Left colon (tissue), 2 donors: ENCODE measurements around the gene TPSB2. TPM values are rescaled to one million over a fixed set of nuclear protein-coding genes. Genes with fewer than 3 reads are reported as not detected.
"Not testable (repeated sequence)": the region's sequence is repeated elsewhere in the genome, so short reads cannot be mapped to it uniquely, and the experiment has no call there.

ENCODE experiments used
- ATAC-seq: fragments of 200-7000 bp; cut with Tn5 transposase; one replicate; pipeline ENCODE4 v1.9.1; 2020; ENCODE audit warnings: mild to moderate bottlenecking, moderate library complexity
- DNase-seq, 2 donors: peaks; one replicate each; pipeline ENCODE4 v3.0.0-alpha.2; 2020
- intact Hi-C, 2 donors: fragments of 100-400 bp; cut with DNase I in 1 of 2; cut with micrococcal nuclease in 1 of 2; formaldehyde crosslinking; loops; one replicate each; pipeline versions ENCODE4 v1.11.2 to v1.14.0; 2022; cut with DNase I, micrococcal nuclease
- total RNA-seq, 2 donors: library from RNA; stranded (reverse); fragmentation: NEBNext Ultra II Directional; extraction: Animal tissue kit (Norgen Biotek cat#: 25700); gene quantifications; one replicate each; pipeline ENCODE4 v1.2.1, GENCODE V29; 2021
- donor health status: DM: no; HTN: no; CAD: no.
- donor health status: DM: yes; HTN: yes; CAD: no.

The TPSB2 gene
- total RNA-seq, 2 donors from 2014 or later = 6.4 to 18.6 TPM

DNA sequence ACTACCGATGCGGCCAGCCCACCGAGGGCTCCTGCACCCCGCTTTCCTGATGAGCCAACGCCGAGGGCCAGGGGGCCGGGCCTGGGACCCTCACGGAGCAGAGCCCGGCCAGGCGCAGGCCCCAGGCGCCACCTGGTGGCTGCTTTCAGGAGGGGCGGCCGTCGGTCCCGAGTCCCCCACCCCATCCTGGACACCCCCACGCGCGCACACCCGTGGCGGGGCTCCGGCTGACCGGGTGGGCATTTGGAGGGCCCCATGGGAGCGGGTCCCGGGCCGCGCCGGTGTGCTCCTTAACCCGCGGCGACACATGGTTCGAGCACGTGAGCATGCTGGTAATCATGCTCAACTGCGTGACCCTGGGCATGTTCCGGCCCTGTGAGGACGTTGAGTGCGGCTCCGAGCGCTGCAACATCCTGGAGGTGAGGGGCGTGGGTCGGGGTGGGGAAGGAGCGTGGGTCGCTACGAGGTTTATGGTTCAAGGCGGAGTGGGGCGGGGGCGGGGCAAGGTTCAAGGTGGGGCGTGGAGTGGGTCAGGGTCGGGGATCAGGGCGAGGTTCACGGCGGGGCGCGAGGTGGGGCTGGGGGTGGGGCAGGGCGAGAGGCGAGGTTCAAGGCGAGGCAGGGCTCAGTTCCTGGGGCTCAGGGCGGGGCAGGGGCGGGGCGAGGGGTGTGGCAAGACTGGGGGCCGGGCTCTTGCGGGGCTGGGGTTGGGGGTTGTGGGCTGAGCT lies 35.2 kb downstream of the TPSB2 start:
- ATAC-seq = peak; percentile 25
- DNase-seq = no peak
- intact Hi-C loops = loop anchor here in 1 of 2 donors (10.0 kb wide), 1 partner anchor 80 kb away; no protein-coding TSS in a partner anchor

DNA sequence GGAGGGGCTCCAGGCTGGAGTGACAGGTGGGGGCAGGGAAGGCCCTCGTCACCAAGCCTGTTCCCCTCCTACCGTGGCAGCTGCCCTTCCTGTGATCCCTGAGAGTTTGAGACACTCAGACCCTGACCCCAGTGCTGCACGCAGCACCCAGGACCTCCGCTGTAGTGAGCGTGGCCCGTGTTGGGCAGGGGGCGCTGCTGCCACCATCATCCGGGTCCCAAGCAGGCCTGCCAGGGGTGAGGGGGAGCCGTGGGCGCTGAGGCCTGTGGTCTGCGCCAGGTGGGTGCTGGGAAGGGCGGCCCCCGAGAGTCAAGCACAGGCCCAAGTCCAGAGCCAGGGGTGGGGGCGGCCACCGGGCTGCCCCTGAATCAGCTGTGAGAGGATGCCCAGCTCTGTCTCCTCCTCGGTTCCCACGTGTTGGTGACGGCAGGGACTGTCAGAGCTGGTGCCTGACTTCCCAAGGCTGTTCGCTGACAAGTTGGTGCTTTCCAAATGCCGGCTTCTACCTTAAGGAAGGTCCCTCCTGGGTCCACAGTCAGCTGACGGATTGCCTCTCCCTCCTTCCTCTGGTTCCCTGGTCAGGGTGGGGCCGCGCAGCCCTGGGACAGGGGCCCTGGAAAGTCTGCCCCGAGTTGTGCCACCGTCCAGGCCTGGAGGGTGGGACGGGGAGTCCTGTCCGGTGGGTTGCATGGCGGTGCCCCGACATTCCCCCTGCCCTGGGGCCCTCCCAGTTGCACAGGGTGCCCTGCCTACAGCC lies 36.0 kb downstream of the TPSB2 start:
- DNase-seq = no peak
- no peak for ATAC-seq
- intact Hi-C loops = loop anchor here in 1 of 2 donors (10.0 kb wide), 1 partner anchor 79 kb away; no protein-coding TSS in a partner anchor

DNA sequence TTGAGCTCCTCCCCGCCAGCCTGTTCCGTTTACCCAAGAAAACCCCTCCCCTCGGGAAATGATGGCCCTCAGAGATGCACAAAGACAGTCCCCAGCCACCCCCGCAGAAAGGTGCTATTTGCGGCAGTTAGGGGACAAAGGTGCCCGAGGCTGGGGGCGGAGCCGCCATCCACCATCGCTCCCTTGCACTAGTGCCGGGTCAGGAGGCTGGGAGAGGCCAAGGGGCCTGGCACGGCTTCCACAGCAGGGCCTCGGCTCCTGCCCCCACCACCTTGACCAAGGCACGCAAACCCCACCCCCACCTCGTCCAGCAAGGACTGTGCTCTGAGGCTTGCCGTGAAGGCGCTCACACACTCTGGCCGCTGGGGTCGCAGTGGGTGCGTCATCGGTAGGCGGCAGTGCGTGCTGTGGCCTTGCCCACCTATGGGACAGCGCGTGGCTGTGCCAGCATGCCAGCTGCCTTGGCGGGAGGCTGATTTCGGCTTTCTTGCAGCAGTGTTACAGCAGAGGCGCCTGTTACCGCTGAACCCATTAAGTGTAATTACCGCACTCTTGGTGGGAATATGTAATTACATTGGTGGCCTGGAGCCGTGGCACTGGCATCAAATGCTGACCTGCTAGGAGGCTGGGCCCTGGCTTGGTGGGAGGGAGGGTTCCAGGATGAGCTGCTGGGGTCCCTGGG lies 36.7 kb downstream of the TPSB2 start:
- DNase-seq (peak in 1 of 2 donors; percentile 46), ATAC-seq (peak; percentile 12)
- intact Hi-C loops = loop anchor here in 1 of 2 donors (10.0 kb wide), 1 partner anchor 78 kb away; no protein-coding TSS in a partner anchor

DNA sequence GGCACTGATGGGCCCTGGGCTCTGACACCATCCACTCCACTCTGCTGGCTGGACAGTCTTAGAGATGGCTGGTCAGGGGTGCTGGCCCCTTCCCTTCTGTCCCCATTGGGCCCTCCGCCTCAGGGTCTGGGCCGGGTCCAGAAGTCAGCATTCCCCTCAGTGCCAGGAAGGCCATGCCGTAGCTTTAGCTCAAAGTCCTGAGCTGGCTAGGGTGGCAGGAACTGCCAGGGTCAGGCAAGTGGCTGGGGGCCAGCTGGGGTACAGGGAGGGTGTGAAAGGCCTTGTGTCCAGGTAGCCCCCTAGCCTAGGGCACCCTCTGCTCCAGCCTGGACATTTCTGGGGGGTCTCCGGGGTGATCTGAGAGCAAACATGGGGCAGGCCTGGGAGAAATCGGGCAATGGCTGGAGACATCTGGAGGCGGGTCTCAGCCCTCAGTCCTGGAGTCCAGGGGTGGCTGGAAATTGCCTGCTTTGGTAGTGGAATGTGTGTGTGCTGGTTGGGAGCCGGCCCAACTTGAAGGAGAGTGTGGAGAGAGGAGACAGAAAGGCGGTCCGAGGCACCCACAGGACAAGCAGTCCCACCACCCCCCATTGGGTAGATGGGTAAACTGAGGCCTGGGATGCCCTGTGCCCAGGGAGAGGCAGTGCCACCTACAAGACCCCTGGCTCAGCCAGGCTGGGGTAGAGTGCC lies 37.5 kb downstream of the TPSB2 start:
- ATAC-seq (no peak), DNase-seq (no peak)
- intact Hi-C loops = loop anchor here in 1 of 2 donors (10.0 kb wide), 1 partner anchor 78 kb away; no protein-coding TSS in a partner anchor

DNA sequence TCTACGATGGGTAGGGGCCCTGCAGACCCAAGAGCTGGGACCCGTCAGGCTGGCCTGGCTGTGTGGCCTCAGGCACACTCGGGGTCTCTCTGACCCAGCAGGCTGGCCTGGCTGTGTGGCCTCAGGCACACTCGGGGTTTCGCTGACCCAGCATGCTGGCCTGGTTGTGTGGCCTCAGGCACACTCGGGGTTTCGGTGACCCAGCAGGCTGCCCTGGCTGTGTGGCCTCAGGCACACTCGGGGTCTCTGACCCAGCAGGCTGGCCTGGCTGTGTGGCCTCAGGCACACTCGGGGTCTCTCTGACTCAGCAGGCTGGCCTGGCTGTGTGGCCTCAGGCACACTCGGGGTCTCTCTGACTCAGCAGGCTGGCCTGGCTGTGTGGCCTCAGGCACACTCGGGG lies 39.2 kb downstream of the TPSB2 start:
- not testable (repeated sequence) for ATAC-seq, DNase-seq
- intact Hi-C loops = loop anchor here in 1 of 2 donors (10.0 kb wide), 1 partner anchor 76 kb away; no protein-coding TSS in a partner anchor

DNA sequence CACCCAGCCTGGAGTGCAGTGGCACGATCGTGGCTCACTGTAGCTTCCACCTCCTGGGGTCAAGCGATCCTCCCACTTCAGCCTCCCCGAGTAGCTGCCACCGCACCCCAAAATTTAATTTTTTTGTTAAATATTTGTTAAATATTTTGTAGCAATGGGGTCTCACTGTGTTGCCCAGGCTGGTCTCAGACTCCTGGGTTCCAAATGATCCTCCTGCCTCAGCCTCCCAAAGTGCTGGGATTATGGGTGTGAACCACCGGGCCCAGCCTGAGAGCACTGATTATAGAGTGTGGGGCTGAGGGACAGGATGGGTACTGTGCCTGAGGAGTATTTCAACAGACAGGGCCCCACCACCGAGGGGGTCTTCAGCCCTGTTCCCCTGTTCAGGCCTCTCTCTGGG lies 40.5 kb downstream of the TPSB2 start:
- ATAC-seq = no peak

DNA sequence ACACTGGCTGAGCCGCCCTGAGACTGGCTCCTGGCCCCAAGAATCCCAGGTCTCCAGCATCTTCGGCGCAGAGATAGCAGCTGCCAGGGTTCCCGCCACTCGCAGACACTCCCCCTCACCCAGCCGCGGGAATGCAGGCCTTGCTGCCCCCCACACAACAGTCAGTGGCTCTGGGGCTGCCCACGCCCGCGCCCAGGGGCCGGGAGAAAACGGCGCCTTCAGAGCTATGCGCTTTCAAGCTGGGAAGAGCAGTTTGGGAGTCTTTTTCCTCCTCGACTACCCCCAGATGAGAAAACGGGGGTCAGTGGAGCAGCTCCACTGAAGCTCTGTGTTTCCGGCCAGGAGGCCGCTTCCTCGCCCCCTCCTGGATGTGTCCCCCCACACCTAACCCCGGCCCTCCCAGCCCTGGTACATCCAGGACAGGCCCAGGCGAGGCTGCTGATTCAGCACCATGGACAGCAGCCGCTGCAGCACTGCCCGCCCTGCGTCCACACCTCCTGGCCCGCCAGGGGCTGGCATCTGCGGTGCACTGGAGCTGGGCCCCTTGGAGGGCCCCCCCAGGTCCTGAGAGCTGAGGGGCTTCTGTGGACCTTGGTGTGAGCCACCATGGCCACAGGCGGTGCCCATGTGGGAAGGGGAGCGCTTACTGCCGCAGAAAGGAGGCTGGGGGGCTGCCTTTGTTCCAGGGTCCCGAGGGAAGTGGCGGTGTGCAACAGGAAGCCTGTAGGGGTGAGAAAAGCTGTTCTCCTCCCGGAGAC lies 41.4 kb downstream of the TPSB2 start:
- DNase-seq (peak in 1 of 2 donors; percentile 66), ATAC-seq (peak; percentile 72)
- intact Hi-C loops = no loop called here

More for the DNA sequence above, 40.5 kb downstream of the TPSB2 start:
- DNase-seq = no peak
- intact Hi-C loops = no loop called here

DNA sequence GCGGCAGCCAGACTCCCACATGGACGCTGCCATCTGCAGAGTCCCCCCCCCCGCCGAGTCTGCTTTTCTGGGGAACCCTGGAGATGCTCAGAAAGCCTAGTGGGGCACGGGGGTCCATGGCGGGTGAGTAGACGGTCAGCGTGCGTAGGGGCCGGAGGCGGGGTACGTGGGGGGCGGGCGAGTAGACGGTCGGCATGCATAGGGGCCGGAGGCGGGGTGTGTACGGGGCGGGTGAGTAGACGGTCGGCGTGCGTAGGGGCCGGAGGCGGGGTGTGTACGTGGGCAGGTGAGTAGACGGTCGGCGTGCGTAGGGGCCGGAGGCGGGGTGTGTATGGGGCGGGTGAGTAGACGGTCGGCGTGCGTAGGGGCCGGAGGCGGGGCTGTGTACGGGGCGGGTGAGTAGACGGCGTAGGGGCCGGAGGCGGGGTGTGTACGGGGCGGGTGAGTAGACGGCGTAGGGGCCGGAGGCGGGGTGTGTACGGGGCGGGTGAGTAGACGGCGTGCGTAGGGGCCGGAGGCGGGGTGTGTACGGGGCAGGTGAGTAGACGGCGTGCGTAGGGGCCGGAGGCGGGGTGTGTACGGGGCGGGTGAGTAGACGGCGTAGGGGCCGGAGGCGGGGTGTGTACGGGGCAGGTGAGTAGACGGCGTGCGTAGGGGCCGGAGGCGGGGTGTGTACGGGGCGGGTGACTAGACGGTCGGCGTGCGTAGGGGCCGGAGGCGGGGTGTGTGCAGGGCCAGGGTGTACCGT lies 44.4 kb downstream of the TPSB2 start:
- intact Hi-C loops, DNase-seq, ATAC-seq: not testable (repeated sequence)

DNA sequence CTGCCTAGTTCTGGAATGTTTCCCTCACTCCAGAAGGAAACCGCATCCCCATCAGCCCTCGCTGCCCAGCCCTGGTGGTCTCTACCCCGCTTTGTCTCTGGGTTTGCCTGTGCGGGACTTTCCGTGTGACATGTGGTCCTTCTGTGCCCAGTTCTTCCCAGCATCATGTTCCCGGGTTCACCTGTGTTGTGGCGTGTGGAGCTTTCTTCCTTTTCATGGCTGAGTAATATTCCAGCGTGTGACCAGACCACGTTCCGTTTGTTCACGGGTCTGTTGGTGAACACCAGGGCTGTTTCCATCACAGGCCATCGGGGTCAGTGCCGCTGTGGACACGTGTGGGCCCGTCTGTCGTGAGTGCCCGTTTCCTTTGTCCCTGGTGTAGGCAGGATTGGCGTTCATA lies 45.0 kb downstream of the TPSB2 start:
- intact Hi-C loops = no loop called here
- DNase-seq = no peak
- no peak for ATAC-seq

DNA sequence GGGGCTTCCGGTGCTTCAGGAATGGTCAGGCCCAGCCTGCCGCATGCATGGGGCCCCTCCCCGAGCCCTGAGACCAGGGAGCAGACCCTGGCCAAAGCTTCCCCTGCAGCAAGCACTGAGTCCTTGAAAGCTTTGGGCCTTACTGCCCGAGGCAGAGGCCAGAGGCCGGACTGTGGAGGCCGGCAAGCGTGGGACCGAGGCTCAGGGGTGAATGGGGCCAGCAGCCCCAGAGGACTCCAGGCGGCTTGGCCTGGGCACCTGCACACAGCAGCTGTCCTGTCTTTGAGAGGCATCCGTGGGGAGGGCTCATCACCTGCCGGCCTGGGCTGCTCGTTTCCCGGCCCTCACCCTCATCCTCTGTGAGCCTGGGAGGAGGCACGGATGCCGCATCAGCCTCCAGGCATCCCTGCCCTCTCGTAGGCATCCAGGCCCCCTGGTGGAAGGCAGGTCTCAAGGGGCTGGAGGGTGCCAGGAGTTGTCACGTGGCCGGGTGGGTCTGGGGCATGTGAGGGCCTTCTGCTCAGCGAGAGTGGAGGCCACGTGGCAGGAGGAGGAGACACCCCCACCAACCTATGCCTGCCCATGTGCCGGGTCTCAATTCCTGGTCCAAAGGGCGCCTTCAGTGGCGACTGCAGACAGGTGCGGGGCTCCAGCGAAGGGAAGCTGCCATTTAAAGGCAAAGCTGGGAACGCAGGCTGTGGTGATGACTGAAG lies 45.7 kb downstream of the TPSB2 start:
- DNase-seq = peak in 1 of 2 donors; percentile 55
- ATAC-seq = no peak
- intact Hi-C loops = no loop called here

DNA sequence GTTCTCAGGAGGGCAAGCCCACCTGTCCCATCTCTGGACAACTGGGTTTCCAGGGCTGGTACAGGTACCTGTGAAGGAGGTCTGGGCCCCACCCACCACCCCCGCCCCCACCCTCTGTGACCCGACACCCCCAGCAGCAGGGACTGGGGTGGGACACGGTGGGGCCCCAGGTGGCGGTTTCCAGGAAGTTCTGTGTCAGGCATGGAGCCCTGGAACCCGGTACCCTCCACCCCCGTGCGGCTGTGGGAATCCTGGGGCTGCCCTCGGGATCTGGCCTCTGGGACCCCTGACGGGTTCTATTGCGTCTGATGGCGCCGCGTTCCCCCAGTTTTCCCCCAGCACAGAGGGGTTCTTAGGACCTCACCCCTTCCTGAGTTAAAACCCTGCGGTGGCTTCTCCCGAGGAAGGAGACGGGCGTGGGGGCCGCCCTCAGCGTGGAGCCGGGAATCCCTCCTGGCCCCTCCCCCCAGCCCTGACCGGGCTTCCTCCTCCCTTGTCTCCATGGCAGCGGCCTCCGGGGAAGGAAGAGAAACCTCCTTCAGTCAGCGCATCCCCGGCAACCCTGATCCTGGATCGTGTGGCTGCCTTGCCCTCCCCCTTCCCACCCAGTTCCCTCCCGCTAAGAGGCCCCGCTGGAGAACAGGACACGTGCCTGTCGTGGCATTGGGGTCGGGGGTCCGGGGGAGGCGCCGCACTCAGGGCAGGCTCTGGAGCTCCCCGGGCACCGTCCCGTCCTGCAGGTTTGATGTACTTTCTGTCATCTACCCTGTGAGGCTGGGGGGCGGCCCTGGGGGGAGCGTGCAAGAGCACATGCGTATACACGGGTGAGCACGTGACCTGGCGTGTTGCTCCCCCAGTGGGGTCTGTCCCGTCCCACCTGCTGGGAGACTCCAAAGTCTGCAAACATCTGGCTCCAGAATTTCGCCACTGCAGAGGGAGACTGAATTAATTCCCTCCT lies 46.8 kb downstream of the TPSB2 start:
- intact Hi-C loops = no loop called here
- ATAC-seq (peak; percentile 28), DNase-seq (peak; percentile 43 to 71)

DNA sequence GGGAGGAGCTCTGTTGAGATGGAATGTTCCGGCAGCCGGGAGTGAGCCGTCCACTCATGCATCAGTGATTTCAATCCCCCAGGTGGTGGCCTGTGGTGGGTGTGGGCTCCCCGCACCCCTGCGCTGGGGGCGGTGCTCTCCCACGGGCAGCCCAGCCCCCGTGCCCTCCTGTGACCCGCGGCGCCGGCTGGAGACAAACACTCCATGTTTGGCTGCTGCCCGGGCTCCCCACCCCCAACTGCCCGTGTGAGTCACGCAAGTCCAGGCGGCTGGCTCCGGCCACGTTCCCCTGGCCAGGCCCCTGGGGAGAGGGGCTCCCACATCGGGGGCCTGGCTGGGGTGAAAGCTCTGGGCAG lies 47.7 kb downstream of the TPSB2 start:
- intact Hi-C loops = no loop called here
- ATAC-seq = peak; percentile 48
- DNase-seq = peak; percentile 51 to 75

DNA sequence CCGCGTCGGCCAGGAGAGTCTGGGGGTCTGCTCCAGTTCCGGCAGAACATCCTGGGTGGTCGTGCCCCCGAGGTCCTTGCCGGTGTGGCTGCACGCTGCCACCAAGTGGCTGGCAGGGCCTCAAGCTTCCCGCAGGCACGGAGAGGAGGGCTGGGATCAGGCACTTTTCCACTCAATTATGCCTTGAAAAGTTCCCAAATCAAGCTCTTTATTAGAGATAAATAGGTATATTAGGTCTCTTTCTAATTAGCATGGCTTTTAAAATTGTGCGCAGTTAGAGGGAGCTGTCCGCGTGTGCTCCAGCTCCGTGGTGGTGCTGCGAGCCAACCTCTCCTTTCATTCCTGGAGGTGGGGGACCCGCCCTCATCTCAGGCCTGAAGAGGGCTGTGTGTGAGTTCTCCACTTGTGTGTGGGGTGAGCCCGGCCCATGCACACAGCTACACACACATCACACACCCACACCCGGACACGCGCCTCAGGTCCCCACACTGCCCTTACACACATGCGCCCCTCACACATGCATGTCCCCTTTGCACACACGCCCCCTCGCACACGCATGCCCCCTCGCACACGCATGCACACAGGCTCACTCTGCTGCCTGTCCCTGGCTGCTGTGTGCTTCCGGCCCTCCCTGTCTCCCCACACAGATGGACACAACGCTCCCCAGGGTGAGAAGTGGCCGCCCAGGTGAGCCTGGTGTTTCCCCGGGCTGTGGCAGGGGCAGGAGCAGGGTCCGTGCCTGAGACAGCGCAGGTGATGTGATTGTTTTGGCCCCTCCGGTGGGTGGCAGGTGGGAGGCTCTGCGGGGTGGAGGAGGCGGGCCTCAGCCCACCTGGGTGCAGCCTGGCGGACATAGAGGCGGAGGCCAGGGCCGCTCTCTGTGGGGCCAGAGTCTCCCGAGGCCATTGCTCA lies 48.3 kb downstream of the TPSB2 start:
- ATAC-seq = no peak
- no peak for DNase-seq
- intact Hi-C loops = no loop called here

DNA sequence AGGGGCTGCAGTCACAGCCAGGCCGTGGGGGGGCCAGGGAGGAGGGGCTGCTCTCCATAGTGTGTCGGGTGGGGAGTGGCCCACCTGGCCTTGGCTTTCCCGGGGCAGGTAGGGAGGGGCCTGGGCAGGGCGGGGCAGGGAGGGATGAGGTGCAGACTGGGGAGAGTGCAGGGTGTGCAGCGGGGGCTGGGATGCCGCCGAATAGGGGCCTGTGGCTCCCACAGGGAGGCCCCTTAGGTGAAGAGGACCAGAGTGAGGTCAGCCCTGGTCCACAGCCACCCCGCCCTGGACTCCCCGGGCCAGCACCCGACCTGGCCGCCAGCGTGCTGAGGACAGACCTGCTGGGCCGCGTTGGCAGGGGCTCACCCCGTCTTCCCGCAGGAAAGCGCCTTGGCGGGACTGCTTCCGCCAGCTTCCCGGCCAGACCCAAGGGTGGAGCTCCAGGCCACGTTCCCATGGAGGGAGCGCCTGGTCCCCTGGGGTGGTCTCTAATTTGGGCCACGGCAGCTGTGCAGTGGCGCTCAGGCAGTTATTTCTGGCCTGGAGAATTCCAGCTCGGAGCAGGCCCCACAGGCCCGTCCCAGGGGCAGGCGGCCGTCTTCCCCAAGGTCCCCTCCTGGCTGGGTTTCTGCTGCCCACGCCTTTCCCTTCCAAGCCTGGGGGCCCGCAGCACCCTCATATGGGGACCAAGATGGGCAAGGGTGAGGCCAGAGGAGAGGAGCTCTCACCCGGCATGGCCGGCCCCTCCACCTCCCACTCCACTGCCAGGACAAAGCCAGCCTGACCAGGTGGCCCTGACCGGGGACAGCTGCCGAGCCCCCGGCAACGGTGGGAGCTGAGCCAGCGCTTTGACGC lies 49.2 kb downstream of the TPSB2 start:
- intact Hi-C loops = no loop called here
- ATAC-seq (peak; percentile 9), DNase-seq (no peak)
